Measurements from ENCODE around the gene TMEM87B.

The TMEM87B gene

GRCh38 chr2:112149194-112149593, 94.1 kb downstream of the TMEM87B start:
- in situ Hi-C loops (cut with MboI; ENCODE audit: low sequenced_read_pairs), result no loop called here

GRCh38 chr2:112149866-112150435, 94.9 kb downstream of the TMEM87B start:
- in situ Hi-C loops (cut with MboI; ENCODE audit: low sequenced_read_pairs), result no loop called here

GRCh38 chr2:112150447-112150846, 95.4 kb downstream of the TMEM87B start:
- in situ Hi-C loops (cut with MboI; ENCODE audit: low sequenced_read_pairs), result no loop called here

GRCh38 chr2:112150851-112151250, 95.8 kb downstream of the TMEM87B start:
- in situ Hi-C loops (cut with MboI; ENCODE audit: low sequenced_read_pairs), result no loop called here

GRCh38 chr2:112151271-112151670, 96.2 kb downstream of the TMEM87B start:
- in situ Hi-C loops (cut with MboI; ENCODE audit: low sequenced_read_pairs), result no loop called here

- in situ Hi-C loops (cut with MboI; ENCODE audit: low sequenced_read_pairs), result no loop called here
Observed at GRCh38 chr2:112151701-112152440, 96.8 kb downstream of the TMEM87B start.

GRCh38 chr2:112152476-112153178, 97.6 kb downstream of the TMEM87B start:
- in situ Hi-C loops (cut with MboI; ENCODE audit: low sequenced_read_pairs), result no loop called here

- in situ Hi-C loops (cut with MboI; ENCODE audit: low sequenced_read_pairs), result no loop called here
Observed at GRCh38 chr2:112153179-112153490, 98.1 kb downstream of the TMEM87B start.

- in situ Hi-C loops (cut with MboI; ENCODE audit: low sequenced_read_pairs), result no loop called here
Observed at GRCh38 chr2:112153501-112153900, 98.4 kb downstream of the TMEM87B start.

- in situ Hi-C loops (cut with MboI; ENCODE audit: low sequenced_read_pairs), result no loop called here
Observed at GRCh38 chr2:112154246-112155117, 99.4 kb downstream of the TMEM87B start.

GRCh38 chr2:112155331-112156151, 100.5 kb downstream of the TMEM87B start:
- in situ Hi-C loops (cut with MboI; ENCODE audit: low sequenced_read_pairs), result no loop called here

GRCh38 chr2:112156152-112156986, 101.3 kb downstream of the TMEM87B start:
- in situ Hi-C loops (cut with MboI; ENCODE audit: low sequenced_read_pairs), result no loop called here

- in situ Hi-C loops (cut with MboI; ENCODE audit: low sequenced_read_pairs), result no loop called here
Observed at GRCh38 chr2:112157472-112157871, 102.4 kb downstream of the TMEM87B start.

GRCh38 chr2:112159454-112159921, 104.4 kb downstream of the TMEM87B start:
- in situ Hi-C loops (cut with MboI; ENCODE audit: low sequenced_read_pairs), result no loop called here

- in situ Hi-C loops (cut with MboI; ENCODE audit: low sequenced_read_pairs), result no loop called here
Observed at GRCh38 chr2:112160283-112161250, 105.5 kb downstream of the TMEM87B start.

GRCh38 chr2:112161431-112162145, 106.5 kb downstream of the TMEM87B start:
- in situ Hi-C loops (cut with MboI; ENCODE audit: low sequenced_read_pairs), result no loop called here

- in situ Hi-C loops (cut with MboI; ENCODE audit: low sequenced_read_pairs), result no loop called here
Observed at GRCh38 chr2:112162341-112162740, 107.3 kb downstream of the TMEM87B start.

- in situ Hi-C loops (cut with MboI; ENCODE audit: low sequenced_read_pairs), result no loop called here
Observed at GRCh38 chr2:112162956-112163355, 107.9 kb downstream of the TMEM87B start.

Measured in HL-60/S4 treated with retinoic acid at 250 ng/mL for 4 days and 3 days (cell line).